ENCODE data around the gene GNAT1.

GRCh38 chr3:50162034-50162883 is 29.2 kb upstream of the GNAT1 start:
- TF ChIP-seq ZFP30 (CRISPR knock-in tag; IDR thresholded peaks at IDR 0.05) (no peak), RARB (CRISPR knock-in tag; IDR thresholded peaks at IDR 0.05) (no peak)

Data from SK-N-SH treated with all-trans-retinoic acid at 6 μM for 48 hours (cell line).